CD4-positive, alpha-beta T cell treated with Interleukin-6 at 100 ng/mL for 8 hours (primary cell): ENCODE measurements around the gene KHNYN.
"Not testable (repeated sequence)": the region's sequence is repeated elsewhere in the genome, so short reads cannot be mapped to it uniquely, and the experiment has no call there.

Source experiments
- DNase-seq: peaks from one replicate; pipeline ENCODE4 v3.0.0-alpha.2; 2020; ENCODE audit warnings: mixed read lengths, low spot score

KHNYN gene

DNA sequence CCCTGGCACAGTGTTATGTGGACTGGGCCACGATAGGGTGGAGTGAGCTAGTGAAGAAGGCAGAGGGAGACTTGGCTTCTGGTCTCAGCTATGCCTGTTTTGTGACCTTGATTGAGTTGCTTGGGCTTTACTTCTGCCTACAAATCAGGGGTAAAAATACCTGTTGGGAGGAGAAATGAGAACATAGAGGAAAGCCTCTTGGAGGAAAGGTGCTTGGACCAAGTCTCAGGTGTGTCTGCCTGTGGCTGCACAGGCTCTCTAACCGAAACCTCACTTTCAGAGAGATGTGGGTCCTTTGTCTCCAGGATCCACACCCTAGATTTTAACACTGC, 7.9 kb downstream of the KHNYN start:
- DNase-seq: no peak

DNA sequence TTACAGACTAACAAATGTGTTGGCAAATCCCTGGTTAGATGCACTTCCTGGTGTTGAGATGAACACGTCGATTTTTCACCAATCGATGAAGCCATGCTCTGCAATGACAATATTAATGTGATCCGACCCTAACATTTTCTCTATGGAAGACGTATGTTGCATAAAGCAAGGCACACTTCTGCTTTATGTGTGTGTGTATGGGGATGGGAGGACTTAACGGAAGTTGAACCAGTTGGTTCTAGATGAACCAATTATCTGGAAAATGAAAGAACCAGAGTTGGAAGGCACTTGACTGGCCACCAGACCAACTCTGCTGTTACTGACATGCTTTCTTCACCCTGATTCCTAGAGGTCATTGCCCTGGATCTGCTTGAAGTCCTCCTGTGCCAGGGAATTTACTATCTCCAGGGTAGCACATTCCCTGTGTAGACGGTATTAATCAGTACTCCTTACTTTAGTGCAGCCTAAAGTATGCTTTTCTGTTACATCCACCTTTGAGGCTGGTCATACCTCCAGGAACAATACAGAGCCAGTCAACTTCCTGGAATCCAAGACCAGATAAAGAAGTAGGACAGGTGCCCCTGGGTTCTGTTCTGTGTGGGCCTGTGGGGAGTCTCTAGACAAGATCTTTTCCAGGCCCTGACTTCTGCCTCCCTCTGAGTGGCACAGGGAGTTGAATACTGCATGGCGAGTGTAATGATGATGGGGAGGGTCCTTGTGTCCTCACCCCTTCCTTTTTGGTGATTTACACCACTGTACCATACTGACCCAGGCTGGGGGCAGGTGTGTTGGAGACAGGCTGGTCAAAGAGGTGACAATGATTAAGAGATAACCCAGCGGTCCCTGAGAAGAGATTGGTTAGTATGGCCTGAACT, 8.7 kb downstream of the KHNYN start:
- no peak for DNase-seq

DNA sequence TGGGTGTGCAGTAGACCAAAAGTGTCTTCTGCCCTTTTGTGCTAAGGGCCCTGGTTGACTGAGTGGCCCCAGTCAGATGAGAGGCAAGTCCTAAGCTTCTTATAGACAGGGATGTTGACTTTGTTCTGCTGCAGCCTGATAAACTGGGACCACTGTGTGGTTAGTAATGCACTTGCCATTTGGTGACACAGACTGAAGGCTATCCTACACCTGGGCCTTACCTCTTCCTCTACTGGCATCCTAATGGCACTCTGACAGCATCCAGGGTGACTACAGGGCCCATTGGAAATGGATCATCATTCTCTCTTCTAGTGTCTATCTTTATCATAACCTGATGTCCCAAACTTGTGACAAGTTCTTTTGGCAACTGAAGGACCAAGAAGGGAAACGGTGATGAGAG, 9.5 kb downstream of the KHNYN start:
- no peak for DNase-seq

DNA sequence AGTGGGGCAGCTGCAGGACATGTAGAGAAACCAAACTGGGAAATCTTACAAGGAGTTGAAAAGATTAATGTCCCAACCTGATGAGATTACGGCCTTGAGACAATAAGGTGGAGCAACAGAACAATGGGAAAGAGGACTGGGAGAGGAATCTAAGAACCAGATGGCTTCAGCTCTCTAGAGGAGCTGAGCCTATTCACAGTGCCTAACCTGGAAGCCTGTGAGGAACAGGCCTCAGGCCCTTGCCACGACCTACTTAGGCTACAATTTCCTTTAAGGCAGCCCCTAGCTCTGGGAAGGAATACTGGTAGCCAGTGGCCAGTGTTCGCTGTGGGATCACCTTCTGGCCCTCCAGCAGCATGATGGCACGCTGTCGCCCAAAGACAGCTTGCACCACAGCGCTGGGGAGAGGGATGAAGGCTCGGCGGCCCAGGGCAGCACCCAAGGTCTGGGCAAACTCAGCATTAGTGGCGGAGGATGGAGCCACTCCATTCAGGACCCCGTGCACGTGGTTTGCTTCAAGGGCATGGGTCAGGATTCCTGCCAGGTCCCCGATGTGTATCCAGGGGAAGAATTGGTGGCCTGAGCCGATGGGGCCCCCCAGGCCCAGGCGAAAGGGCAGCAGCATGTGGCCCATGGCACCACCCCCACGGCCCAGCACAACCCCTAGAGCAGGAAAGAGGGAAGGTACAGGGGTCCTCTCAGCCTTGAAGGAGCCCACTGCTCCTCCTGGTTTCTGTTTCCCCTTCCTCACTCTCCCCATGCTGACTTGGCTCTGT, 10.3 kb downstream of the KHNYN start:
- no peak for DNase-seq

DNA sequence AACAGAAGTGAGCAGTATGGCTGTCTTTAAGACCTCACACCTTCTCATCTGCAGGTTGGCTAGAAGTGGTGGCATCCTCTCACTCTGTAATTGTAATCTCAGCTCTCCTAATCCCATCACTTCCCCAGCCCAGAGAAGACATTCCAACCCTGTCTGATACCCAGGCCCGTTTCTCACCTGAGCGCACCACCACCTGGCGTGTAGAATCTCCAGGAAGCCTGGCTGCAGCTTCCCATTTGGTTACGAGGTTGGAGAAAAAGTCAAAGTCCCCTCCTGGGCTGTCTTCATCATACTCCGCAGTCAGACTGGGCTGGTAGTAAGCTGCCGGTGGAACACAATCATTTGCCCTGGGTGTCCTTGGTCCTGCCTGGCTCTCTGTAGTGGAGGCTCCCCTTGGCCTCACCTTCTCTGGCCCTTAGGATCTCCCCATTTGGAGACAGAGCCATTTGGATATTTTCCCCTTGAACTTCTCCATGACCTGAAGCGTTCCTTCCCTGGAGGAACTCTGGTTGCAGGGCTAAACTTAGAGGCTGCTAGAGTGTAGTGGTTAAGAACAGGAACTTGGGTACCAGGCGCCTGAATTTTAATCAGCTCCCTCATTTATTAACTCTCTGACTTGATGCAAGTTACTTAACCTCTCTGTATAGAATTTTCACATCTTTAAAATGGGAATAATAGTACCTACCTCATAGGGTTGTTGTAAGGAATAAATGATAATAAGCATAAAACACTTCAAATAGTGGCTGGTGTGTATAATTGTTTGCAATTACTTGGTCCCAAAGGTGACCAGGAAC, 11.0 kb downstream of the KHNYN start:
- DNase-seq: no peak

DNA sequence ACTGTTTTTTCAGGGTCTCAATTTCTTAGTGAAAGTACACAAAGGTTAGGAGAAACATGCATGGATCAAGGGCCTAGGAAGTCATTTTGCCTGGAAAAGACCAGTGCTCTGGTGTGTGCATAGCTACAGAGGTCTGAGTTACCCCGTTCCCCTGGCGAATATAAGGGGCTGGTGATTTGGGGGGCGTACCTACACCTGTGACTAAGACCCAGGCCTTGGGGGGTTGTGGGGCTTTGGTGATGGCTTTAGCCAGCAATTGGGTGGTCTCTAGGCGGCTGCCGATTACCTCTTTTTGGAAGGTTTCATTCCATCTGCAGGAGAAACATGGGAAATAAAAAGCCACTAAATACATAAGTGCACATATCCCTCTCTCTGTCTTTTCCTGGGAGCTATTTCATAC, 11.7 kb downstream of the KHNYN start:
- DNase-seq: no peak

DNA sequence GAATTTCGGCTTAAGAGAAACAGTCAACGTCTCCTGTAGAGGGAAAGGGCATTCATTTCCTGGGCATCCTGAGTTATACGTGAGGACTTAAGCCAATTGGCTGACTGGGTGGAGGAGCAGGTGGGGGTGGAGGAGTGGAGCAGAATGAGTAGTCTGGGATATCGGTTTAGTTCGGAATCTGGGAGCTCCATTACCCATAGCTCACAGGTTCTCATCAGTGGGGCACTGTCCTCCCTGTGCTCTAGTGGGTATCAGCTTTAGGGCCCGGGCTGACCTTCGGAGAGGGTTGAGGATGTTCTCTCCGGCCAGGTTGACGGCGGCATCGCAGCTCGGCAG, 12.1 kb downstream of the KHNYN start:
- DNase-seq: no peak

DNA sequence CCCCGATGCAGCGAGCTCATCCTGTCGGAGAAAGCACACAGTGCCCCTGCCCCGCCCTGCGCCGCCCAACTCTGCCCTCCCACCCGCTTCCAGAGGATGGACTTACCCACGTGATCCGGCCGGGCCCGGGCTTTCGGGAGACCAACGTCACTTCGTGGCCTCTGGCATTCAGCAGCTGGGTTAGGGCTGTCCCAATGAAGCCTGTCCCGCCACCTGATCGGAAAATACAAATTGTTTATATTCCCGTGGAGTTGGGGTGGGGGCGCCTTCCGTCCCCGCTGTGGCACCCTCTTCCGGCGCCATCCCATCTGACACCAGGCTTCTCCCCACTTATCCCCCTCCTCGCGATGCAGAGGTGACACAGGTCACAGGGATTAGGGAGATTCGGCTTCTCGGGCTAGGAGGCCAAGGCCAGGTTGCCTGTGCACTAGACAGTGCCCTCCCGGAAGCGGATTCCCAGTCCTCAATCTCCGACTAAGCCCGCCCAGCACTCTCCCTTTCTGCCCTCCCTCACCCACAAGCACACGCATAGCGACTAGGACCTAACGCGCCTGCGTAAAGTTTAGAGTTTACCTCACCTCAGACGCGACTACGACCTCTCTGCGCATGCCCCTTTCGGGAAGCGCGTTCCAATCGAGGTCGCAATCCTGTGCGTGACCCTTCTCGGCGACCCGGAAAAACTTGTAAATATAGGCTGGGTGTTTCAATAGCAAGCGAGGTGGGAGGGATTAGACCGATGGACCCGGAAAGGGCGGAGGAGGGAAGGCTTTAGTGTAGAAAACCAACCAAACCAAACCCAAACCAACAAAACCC, 12.7 kb downstream of the KHNYN start, which contains the start of gene SDR39U1:
Gene SDR39U1 (minus strand): TSS at position 537 of the 813 bp plus-strand sequence. CDS start 7 bp downstream, at position 530.
- DNase-seq: peak; percentile 99

DNA sequence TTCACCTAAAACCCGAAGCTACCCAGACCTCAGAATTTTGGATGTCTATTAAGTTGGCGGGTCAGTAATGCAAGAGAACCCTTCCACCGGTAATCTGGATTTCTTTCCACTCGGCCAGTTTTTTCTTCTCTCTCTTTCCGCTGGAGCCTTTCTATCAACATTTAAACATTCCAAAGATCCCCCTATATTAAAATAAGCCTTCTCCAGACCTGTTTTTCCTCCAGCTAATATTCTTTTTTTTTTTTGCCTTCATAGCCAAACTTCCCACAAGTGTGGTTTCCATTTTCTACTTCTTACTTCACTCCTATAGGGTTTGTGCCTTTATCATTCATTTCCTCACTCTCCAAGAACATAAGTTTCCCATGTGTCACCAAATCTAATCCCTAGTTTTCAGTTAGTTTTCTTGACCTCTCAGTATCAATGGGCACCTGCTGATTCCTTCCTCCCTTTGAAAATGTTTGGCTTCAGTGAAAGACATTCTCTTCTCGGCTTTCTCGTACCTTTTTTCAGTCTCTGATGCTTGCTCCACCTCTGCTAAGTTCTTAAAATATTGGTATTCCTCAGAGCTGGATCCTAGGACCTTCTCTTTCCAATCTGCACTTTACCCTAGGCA, 13.4 kb downstream of the KHNYN start:
- no peak for DNase-seq

DNA sequence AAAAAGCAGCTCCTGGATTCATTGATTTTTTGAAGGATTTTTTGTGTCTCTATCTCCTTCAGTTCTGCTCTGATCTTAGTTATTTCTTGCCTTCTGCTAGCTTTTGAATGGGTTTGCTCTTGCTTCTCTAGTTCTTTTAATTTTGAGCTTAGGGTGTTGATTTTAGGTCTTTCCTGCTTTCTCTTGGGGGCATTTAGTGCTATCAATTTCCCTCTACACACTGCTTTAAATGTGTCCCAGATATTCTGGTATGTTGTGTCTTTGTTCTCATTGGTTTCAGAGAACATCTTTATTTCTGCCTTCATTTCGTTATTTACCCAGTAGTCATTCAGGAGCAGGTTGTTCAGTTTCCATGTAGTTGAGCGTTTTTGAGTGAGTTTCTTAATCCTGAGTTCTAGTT, 21.1 kb downstream of the KHNYN start:
- DNase-seq: not testable (repeated sequence)

DNA sequence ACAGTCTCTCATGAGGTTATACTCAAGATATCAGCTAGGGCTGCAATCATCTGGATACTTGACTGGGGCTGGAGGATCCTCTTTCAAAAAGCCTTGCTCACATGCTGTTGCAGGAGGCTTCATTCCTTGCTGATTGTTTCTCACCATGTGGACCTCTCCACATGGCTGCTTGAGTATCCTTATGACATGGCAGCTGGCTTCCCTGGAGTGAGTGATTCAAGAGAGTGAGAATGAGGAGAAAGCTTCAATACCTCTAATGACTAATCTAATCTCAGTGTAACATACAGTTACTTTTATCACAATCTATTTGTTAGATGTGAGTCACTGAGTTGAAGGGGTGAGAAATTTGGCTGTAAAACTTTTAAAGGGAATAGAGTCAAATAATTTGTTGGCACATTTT, 27.2 kb downstream of the KHNYN start:
- DNase-seq: no peak

DNA sequence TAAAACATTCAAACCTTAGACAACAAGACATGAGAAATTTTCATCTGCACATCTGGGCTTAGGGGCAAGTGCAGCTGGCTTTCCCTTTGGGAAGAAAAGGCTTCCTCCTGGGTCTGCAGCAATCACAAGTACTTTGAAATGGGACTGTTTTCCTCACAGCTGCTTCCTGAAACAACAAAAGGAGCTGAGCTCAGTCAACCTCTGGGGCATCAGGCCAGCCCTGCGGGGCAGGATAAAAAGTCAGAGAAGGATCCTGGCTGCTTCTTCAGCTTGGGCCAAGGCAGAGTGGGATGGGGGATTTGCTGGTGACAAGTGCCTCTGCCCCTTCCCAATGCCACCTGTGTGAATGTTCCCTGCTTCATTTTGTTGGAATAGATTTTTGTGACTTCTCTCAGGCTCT, 29.0 kb downstream of the KHNYN start:
- DNase-seq: no peak

DNA sequence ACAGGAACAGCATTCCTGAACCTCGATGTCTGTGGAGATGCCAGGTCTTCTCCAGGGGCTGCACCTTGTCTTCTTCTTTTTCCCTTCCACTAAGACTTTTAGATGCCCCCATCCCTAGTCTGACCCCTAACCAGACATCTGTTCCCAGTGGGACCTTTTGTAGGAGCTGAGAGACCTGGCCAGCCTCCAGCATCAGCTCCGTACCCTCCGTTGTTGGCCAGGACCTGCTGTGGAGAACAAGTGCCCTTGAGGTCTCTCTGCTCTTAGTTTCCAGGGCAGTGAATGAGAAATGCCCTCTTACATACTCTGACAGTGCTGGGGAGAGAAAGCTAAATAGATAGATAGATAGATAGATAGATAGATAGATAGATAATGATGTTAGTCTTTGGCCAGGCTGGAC, 29.6 kb downstream of the KHNYN start:
- DNase-seq: no peak

DNA sequence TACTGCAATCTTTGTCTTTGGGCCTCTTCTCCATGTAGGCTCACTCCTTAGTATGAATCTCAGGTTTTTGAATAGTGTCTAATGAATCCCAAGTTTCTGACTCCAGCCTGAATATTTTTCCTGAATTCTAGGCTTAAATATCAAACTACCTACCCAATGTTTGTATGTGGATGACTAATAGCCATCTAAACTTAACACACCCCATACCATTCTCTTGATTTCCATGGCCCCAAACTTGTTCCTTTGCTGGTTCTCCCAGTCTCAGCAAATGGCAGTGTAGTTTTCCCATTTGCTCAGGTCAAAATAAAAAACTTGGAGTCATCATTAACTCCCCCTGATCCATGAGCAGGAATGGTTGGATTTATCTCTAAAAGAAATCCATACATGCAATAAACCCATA, 31.6 kb downstream of the KHNYN start:
- no peak for DNase-seq

DNA sequence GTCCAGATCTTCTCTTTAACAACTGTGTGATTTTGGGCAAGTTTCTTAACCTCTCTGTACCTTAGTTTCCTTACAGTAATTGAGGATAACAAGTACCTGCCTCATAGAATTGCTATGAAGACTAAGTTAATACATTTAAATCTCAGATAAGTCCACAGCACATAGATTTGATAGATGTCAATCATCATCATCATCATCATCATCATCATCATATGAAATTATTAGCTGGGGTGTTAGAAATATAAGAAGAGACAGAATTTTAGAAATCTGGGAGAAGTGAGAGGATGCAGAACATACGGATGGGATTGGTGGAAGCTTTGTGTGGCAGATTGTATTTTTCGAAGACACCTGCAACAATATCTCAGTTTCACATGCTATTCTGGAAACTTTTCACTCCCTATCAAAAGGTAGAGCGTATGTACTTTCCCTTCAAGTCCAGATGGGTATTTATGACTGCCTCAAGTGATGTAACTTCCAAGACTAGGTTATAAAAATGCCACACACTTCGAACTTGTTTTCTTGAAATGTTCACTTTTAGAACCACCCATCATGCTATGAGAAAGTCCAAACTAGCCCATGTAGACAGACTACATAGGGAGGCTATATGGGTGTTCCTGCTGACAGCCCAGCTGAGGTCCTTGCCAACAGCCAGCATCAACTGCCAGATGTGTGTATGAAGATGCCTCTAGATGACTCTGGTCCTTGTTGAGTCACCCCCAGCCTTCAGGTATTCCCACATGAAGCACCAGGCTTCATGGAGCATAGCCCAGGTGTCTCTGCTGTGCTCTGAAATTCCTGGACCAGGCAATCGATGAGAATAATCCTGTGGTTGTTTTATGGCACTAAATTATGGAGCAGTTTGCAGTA, 33.5 kb downstream of the KHNYN start:
- DNase-seq: no peak

DNA sequence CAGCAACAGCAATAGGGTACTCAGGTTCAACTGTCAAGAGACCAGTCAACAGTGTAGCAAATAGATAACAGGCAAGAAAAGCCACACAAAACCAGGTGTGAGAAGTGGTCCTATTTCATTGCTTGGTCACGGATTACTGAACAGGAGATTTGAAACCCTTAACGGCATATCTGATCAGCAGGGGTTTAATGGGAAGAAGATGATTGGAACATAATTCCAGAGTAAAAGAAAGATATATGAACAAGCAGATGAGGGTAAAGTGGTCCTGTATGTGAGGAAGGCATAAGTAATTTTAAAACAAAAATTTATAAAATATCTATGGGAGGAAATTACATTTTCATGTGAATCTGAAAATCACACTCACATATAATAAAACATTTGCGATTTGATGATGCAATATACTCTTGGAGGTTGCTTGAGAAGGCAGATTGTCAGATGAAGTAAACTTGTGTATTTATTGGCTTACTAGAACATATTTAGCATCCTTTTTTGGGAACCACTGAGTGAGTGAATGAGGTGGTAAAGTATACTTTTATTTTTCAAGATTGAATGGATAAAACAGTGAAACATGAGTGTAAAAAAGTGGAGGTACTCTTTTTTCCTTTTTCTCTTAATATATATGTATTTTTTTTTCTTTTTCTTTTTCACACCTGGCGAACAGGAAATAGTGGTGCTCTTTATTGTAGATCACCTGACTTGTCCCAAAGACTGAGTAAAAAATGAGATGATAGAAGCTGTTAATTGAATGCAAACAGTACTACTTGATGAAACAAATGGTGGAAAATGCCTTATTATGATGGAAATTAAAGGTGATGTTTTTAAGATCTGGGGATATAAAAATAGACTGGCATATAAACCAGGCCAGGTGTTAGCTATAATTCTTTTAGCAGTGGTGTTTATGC, 34.4 kb downstream of the KHNYN start:
- DNase-seq: no peak

DNA sequence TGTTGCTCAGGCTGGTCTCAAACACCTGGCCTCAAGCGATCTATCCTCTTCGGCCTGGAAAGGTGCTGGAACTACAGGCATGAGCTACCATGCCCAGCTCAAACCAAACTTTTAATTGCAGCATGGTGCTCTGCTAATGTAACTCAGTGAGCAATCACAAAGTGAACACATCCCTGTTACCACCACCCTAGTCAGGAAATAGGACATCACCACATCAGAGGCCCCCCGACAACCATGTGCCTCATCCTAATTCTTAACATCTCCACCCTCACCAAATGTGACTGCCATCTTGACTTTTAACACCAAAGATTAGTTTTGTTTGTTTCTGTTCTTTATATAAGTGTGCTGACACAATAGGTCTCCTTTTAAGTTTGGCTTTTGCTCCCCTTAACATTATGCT, 35.6 kb downstream of the KHNYN start:
- DNase-seq: peak; percentile 25

DNA sequence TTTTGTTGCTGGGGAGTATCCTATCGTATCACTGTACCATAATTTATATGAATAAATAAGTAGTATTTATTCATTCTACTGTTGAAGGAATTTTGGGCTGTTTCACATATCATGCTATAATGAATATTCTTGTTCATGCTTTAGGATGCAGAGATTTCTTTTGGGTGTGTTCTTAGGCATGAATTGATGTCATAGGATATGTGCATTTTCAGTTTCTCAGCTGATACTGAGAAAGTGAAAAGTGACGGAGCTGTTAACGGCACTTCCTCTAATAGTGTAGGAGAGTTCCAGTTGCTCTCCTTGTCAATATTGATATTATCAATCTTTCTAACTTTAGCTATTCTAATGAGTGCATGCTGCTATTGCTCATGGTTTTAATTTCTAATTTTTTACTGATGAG, 36.1 kb downstream of the KHNYN start:
- DNase-seq: no peak

DNA sequence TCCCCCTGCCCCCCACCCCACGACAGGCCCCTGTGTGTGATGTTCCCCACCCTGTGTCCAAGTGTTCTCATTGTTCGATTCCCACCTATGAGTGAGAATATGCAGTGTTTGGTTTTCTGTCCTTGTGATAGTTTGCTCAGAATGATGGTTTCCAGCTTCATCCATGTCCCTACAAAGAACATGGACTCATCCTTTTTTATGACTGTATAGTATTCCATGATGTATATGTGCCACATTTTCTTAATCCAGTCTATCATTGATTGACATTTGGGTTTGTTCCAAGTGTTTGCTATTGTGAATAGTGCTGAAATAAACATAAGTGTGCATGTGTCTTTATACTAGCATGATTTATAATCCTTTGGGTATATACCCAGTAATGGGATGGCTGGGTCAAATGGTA, 40.7 kb downstream of the KHNYN start:
- not testable (repeated sequence) for DNase-seq
